Kidney (tissue), 14 donors: ENCODE measurements around the gene DDX25. TPM values are rescaled to one million over a fixed set of nuclear protein-coding genes. Genes with fewer than 3 reads are reported as not detected.

Source experiments
- DNase-seq, 5 donors: peaks; one replicate each; pipeline ENCODE4 v3.0.0-alpha.2; 2013 to 2020
- FAIRE-seq: peaks from 2 replicates; lab custom pipeline; 2012; peaks lifted over from hg19 to GRCh38; lab: Jason Lieb, UNC
- H3K27ac ChIP-seq, 2 donors: one replicate each; pipeline ENCODE4 v1.7.0; 2013; ENCODE audit warnings: low read depth in 2 of 2, low read length in 2 of 2, inconsistent platforms in 1 of 2
- H3K27me3 ChIP-seq: one replicate; pipeline ENCODE4 v1.7.1; 2013; ENCODE audit warnings: low read length, inconsistent platforms; ENCODE audit not compliant: control insufficient read depth, insufficient read depth
- H3K36me3 ChIP-seq, 3 donors: one replicate each; pipeline versions ENCODE4 v1.7.0 to v1.7.1; 2013; ENCODE audit warnings: low read length in 3 of 3, control low read depth in 1 of 3, inconsistent platforms in 1 of 3; ENCODE audit not compliant: insufficient read depth in 3 of 3, control insufficient read depth in 2 of 3
- H3K4me1 ChIP-seq, 3 donors: one replicate each; pipeline versions ENCODE4 v1.7.0 to v1.7.1; 2013; ENCODE audit warnings: low read length in 3 of 3, inconsistent platforms in 1 of 3, low read depth in 1 of 3; ENCODE audit not compliant: control insufficient read depth in 2 of 3, insufficient read depth in 2 of 3
- H3K4me3 ChIP-seq, 3 donors: one replicate each; pipeline versions ENCODE4 v1.7.0 to v1.8.1; 2013; ENCODE audit warnings: low read length in 3 of 3, control low read depth in 1 of 3, inconsistent platforms in 1 of 3
- H3K9ac ChIP-seq, 3 donors: one replicate each; pipeline versions ENCODE4 v1.7.0 to v1.7.1; 2013; ENCODE audit warnings: low read length in 3 of 3, control low read depth in 1 of 3, inconsistent platforms in 1 of 3
- H3K9me3 ChIP-seq, 3 donors: one replicate each; pipeline versions ENCODE4 v1.7.0 to v1.7.1; 2013; ENCODE audit warnings: low read length in 3 of 3, control low read depth in 1 of 3, inconsistent platforms in 1 of 3; ENCODE audit not compliant: control insufficient read depth in 2 of 3, insufficient read depth in 1 of 3
- intact Hi-C: fragments of 100-400 bp; cut with DNase I; formaldehyde crosslinking; loops from one replicate; pipeline ENCODE4 v1.11.1; 2022
- polyA plus RNA-seq: library from polyadenylated mRNA; stranded (reverse); fragments of 350-450 nt; fragmentation: Illumina TruSeq; extraction: RNeasy Lipid Tissue Mini Kit (QIAGEN cat#74804); gene quantifications from one replicate; pipeline ENCODE4 v1.2.3, GENCODE V29; 2014; ENCODE audit warnings: low read depth, low replicate concordance; ENCODE audit not compliant: insufficient read depth
- total RNA-seq: library from RNA; stranded (reverse); fragmentation: NEBNext Ultra II Directional; extraction: Animal tissue kit (Norgen Biotek cat#: 25700); gene quantifications from one replicate; pipeline ENCODE4 v1.2.1, GENCODE V29; 2021
- TF ChIP-seq, protein P1 (sequence below): IDR thresholded peaks from 3 replicates; pipeline ENCODE4 v1.5.1; 2012; ENCODE audit warnings: mild to moderate bottlenecking, moderate library complexity, borderline replicate concordance; ENCODE audit not compliant: insufficient read depth; ENCODE audit errors: extremely low read depth
- donor health status: control.
- donor health status: control.
- donor health status: control.
- donor health status: control.
- donor health status: control.
- donor health status: DM: yes; HTN: yes; CAD: no.
- donor health status: Normal renal cell carcinoma (clear cell type).

DDX25 gene
- total and polyA plus RNA-seq, 2 donors from 2014 or later = 1.1 to 3.8 TPM

GRCh38 chr11:125869521-125869920, 34.8 kb upstream of the DDX25 start:
- H3K9me3 ChIP-seq = no peaks in the 10 kb centered on the region
- no peak overlapping the region for H3K9ac ChIP-seq
- H3K4me3 ChIP-seq = no peak overlapping the region
- intact Hi-C loops = no loop called here
- DNase-seq (no peak), FAIRE-seq (no peak)
- H3K36me3 ChIP-seq = no peaks in the 10 kb centered on the region
- no peaks in the 10 kb centered on the region for H3K27me3 ChIP-seq
- no peak overlapping the region for H3K27ac ChIP-seq
- TF ChIP-seq, protein P1, sequence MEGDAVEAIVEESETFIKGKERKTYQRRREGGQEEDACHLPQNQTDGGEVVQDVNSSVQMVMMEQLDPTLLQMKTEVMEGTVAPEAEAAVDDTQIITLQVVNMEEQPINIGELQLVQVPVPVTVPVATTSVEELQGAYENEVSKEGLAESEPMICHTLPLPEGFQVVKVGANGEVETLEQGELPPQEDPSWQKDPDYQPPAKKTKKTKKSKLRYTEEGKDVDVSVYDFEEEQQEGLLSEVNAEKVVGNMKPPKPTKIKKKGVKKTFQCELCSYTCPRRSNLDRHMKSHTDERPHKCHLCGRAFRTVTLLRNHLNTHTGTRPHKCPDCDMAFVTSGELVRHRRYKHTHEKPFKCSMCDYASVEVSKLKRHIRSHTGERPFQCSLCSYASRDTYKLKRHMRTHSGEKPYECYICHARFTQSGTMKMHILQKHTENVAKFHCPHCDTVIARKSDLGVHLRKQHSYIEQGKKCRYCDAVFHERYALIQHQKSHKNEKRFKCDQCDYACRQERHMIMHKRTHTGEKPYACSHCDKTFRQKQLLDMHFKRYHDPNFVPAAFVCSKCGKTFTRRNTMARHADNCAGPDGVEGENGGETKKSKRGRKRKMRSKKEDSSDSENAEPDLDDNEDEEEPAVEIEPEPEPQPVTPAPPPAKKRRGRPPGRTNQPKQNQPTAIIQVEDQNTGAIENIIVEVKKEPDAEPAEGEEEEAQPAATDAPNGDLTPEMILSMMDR = no peak
- no peaks in the 10 kb centered on the region for H3K4me1 ChIP-seq

DNA sequence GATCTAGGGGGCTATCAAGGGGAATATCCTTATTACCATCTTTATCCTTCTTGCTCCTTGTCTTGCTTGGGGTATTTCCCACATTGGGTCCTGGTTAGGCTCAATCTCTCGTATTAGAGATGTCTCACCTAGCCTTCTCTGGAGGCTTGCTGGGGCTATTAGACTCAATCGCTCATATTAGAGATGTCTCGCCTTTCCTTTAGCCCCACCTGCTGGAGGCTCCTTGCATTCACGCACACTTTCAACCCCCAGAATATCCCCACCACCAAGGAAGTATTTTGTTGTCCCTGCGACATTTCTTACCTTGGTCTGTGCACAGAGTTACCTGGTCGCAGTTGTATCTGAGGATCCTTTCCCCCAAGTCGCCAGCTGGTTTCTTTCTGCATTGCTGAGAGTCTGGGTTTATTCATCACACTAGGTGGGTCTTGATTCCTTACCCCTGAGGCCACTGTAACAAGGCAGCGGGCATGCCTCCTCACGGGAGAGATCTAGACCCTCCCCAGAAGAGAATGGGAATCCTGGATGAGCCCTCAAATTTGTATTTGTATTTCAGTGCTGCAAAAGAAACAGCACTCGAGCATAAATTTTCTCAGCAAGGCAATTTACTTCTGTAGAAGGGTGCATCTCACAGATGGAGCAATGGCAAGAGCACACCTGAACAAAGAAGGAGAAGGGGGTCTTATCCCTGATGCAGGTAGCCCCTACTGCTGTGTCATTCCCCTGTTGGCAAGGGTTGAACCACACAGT, 32.7 kb upstream of the DDX25 start:
- FAIRE-seq = no peak
- Histone ChIP-seq H3K4me3 (no peak overlapping the region), H3K36me3 (no peaks in the 10 kb centered on the region), H3K27ac (no peak overlapping the region), H3K4me1 (no peaks in the 10 kb centered on the region), H3K27me3 (no peaks in the 10 kb centered on the region), H3K9me3 (no peaks in the 10 kb centered on the region), H3K9ac (no peak overlapping the region)
- TF ChIP-seq, protein P1 = peak; percentile 24
- DNase-seq = peak in 2 of 5 donors; percentile 7 to 21
- intact Hi-C loops = no loop called here

GRCh38 chr11:125872138-125872491, 32.2 kb upstream of the DDX25 start:
- Histone ChIP-seq H3K36me3 (no peaks in the 10 kb centered on the region), H3K9ac (no peak overlapping the region), H3K27ac (no peak overlapping the region), H3K9me3 (no peaks in the 10 kb centered on the region), H3K4me3 (no peak overlapping the region), H3K4me1 (no peaks in the 10 kb centered on the region), H3K27me3 (no peaks in the 10 kb centered on the region)
- intact Hi-C loops = no loop called here
- DNase-seq = no peak
- no peak for FAIRE-seq
- TF ChIP-seq, protein P1 = no peak
